BLaER1 (cell line): ENCODE results near the gene ISG15.

Experiments used
- H3K27ac ChIP-seq: shearing (Covaris generic); formaldehyde crosslinking; 2 replicates; pipeline ENCODE4 v1.8.1; 2022
- H3K27me3 ChIP-seq: shearing (Covaris generic); formaldehyde crosslinking; 2 replicates; pipeline ENCODE4 v1.8.1; 2022
- H3K36me3 ChIP-seq: shearing (Covaris generic); formaldehyde crosslinking; 2 replicates; pipeline ENCODE4 v1.8.1; 2022
- H3K4me1 ChIP-seq: shearing (Covaris generic); formaldehyde crosslinking; 2 replicates; pipeline ENCODE4 v1.8.1; 2022
- H3K4me2 ChIP-seq: shearing (Covaris generic); formaldehyde crosslinking; 2 replicates; pipeline ENCODE4 v1.8.1; 2022
- H3K4me3 ChIP-seq: shearing (Covaris generic); formaldehyde crosslinking; 2 replicates; pipeline ENCODE4 v1.8.1; 2022
- H3K9ac ChIP-seq: shearing (Covaris generic); formaldehyde crosslinking; 2 replicates; pipeline ENCODE4 v1.8.1; 2022
- H3K9me3 ChIP-seq: shearing (Covaris generic); formaldehyde crosslinking; 2 replicates; pipeline ENCODE4 v1.8.1; 2022
- H4K20me1 ChIP-seq: shearing (Covaris generic); formaldehyde crosslinking; 2 replicates; pipeline ENCODE4 v1.8.1; 2022
- Cebpa-rat ChIP-seq: shearing (Covaris generic); IDR thresholded peaks from 2 replicates; pipeline ENCODE4 v1.8.1; 2022

The ISG15 gene

DNA sequence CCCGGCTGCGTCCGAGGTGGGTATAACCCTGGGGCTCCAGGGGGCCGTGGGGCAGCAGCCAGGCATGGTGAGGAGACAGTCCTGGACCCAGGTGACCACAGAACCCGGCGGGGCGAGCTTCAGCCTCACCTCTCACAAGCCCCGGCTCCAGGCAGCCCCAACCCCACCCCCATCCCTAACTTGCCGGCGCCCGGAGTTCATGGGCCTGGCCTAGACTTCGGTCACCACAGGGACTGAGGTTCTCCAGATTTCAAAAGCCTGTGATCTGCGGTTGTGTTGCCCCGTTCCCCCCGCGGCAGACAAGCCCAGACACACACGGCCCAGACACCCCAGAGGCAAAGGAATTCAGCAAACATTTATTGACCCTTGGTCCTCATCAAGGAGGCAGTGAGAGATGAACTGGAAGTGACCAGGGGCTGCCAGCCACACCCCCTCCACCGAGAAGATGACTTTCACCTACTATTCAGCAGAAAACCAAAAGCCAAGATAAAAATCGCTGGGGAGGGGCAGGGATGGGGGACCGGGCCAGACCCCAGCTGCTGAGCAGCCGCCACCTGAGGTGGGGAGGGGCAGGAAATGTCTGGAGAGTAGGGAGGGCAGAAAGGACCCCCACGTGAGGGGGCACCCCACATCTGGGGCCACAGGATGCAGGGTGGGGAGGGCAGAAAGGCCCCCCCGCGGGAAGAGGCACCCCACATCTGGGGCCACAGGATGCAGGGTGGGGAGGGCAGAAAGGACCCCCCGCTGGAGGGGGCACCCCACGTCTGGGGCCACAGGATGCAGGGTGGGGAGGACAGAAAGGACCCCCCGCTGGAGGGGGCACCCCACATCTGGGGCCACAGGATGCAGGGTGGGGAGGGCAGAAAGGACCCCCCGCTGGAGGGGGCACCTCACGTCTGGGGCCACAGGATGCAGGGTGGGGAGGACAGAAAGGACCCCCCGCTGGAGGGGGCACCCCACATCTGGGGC is 17.3 kb upstream of the ISG15 start:
- Histone ChIP-seq H3K4me2 (no peak overlapping the region), H3K27me3 (peaks cover 73% of the 10 kb centered on the region), H3K27ac (no peak overlapping the region), H3K4me3 (no peak overlapping the region), H3K36me3 (no peaks in the 10 kb centered on the region), H3K9ac (no peak overlapping the region), H3K4me1 (peaks cover 37% of the 10 kb centered on the region), H4K20me1 (peaks cover 41% of the 10 kb centered on the region), H3K9me3 (peaks cover 5% of the 10 kb centered on the region)
- no peak for TF ChIP-seq Cebpa-rat

DNA sequence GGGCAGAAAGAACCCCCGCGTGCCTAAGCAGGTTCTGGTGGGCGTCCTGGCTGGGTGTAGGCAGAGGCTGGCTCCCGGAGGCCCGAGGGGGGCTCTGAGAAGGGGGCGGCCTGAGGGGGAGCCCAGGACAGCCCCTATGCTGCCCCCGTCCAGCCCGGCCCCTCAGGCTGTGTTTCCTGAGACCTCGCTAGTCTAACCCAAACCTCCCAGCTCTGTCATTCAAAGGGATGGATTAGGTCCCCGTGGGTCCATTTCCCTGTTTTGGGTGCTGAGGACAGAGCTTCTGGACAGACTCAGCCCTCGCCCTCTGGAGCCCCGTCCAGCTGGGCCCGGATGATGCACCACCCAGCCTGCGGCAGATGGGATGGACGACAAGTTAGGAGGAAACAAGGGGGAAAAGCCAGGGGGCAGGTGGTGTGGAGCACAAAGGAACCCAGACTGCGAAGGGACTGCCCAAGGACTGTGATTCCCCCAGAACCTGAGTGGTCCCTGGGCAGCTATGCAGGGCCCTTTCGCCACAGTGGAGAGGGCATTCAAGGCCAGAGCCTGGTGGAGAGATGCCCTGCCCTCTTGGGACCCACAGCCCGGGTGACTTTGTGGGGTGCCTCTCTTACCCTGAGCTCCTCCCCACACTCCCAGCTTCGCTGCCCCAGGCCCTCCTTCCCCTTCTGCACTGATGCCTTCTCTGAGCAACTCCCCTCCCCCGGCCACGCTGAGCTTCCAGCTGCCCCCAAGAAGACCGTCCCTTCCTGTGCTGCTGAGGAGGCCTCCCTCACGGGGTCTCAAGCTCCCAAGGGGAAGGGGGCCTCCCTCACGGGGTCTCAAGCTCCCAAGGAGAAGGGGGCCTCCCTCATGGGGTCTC is 16.2 kb upstream of the ISG15 start:
- Histone ChIP-seq H3K4me3 (no peak overlapping the region), H3K4me2 (no peak overlapping the region), H3K36me3 (no peaks in the 10 kb centered on the region), H3K27me3 (peaks cover 84% of the 10 kb centered on the region), H3K9ac (no peak overlapping the region), H3K4me1 (peaks cover 48% of the 10 kb centered on the region), H4K20me1 (peaks cover 50% of the 10 kb centered on the region), H3K27ac (no peak overlapping the region), H3K9me3 (no peaks in the 10 kb centered on the region)
- no peak for TF ChIP-seq Cebpa-rat

DNA sequence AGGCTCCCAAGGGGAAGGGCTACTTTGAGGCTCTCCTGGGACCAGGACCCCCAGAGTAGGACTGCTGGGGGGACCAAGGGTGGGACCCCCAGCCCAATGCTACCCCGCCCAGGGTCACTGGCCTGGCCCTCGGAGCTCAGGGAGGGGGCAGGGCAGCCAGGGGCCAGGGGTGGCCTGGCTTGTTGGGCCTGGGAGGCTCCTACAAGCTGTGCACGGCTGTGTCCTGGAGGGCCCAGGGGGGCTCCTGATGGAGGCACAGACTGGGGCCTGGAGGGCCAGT is 15.6 kb upstream of the ISG15 start:
- Histone ChIP-seq H3K4me1 (peaks cover 54% of the 10 kb centered on the region), H3K4me3 (no peak overlapping the region), H3K4me2 (no peak overlapping the region), H4K20me1 (peaks cover 56% of the 10 kb centered on the region), H3K27me3 (peaks cover 90% of the 10 kb centered on the region), H3K9me3 (no peaks in the 10 kb centered on the region), H3K36me3 (no peaks in the 10 kb centered on the region), H3K9ac (no peak overlapping the region), H3K27ac (no peak overlapping the region)
- TF ChIP-seq Cebpa-rat: no peak

DNA sequence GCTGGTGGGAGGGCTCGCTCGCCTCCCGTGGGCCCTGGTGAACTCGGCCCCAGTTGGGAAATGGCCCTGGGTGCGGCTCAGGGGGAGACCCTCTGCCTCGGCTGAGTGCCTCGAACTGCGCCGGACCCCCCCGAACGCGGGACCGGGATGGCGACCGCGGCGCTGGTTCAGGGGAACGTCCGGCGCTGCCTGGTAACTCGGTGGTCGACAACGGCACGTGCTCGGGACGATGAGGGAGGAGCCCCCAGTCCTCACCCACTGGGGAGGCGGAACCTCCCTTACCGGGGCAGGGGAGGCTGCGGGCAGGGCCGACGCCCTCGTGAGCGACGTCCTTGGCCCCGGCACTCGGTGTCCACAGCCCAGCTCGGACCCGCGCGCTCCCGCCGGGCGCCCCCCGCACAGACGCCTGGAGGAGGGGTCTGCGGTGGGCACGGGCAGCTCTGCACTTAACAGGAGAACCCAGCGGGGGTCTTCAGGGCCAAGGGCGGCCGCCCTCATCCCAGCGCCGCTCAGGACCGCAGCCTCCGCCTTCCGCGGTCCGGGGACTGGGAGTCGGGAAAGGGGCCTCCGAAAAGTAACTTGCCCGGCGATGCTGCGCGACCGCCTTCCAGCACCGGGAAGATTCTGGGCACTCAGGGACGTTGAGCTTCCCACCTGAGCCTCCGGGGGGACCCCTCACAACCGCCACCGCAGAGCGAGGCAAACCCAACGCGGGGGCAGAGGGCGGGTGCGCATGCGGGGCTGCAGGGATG is 15.1 kb upstream of the ISG15 start:
- peaks cover 95% of the 10 kb centered on the region for H3K27me3 ChIP-seq
- no peak overlapping the region for H3K27ac ChIP-seq

DNA sequence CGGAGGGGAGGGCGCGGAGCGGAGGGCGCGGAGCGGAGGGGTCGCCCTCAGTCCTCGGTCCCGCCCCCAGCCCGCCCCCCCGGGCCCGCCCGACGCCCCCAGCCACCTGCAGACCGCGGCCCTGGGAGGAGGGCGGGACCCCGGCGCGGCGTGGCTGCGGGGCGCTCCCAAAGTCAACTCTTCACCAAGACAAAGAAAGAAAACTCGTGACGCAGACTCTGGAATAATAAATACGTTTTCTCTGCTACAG is 14.6 kb upstream of the ISG15 start:
- no peaks in the 10 kb centered on the region for H3K36me3 ChIP-seq
- peaks cover 65% of the 10 kb centered on the region for H4K20me1 ChIP-seq
- peaks cover 100% of the 10 kb centered on the region for H3K27me3 ChIP-seq
- H3K4me1 ChIP-seq: peaks cover 59% of the 10 kb centered on the region
- peak overlapping the region; percentile 88 for H3K4me2 ChIP-seq
- no peak for TF ChIP-seq Cebpa-rat
- no peaks in the 10 kb centered on the region for H3K9me3 ChIP-seq
- no peak overlapping the region for H3K27ac ChIP-seq
- H3K4me3 ChIP-seq: peak overlapping the region; percentile 70
- H3K9ac ChIP-seq: peak overlapping the region; percentile 60

More for the DNA sequence above, 15.1 kb upstream of the ISG15 start:
- Histone ChIP-seq H3K4me1 (peaks cover 59% of the 10 kb centered on the region), H3K36me3 (no peaks in the 10 kb centered on the region), H3K4me3 (peak overlapping the region; percentile 70; the same call in 1 of the 2 replicates), H4K20me1 (peaks cover 61% of the 10 kb centered on the region), H3K9me3 (no peaks in the 10 kb centered on the region), H3K4me2 (peak overlapping the region; percentile 88), H3K9ac (no peak overlapping the region)
- TF ChIP-seq Cebpa-rat: no peak

DNA sequence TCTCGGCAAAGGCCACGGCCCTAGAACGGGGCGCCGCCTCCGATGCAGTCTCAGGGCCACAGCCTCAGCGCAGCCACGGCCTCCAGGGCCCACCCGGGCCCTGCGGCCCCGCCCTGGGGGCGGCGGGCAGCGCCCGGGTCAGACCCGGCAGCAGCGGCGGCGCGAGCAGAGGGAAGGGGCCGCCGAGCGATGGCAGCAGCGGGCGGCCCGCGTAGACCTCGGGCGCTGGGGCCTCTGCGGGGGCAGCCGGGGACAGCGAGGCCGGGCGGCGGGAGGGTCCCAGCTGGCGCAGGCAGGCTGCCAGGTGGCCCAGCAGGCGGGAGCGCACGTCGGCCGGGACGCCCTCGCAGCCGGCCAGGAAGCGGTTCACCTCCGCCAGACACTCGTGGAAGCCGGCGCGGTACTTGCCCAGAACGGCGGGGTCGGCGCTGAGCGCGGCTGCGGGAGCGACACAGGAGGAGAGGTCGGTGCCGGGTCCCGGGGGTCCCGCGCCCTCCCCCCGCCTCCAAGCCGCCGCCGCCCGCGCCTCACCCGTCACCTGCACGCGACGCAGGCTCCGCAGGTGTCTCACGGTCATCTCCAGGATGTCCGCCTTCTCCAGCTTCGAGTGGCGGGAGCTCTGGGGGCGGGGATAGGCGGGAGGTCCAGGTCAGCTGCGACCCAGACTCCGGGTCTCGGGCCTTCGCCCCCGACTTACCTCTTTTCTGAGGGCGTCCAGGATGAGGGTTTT is 14.1 kb upstream of the ISG15 start:
- H3K4me3 ChIP-seq: peak overlapping the region; percentile 70
- H4K20me1 ChIP-seq: peaks cover 65% of the 10 kb centered on the region
- H3K27me3 ChIP-seq: peaks cover 99% of the 10 kb centered on the region
- no peaks in the 10 kb centered on the region for H3K9me3 ChIP-seq
- H3K9ac ChIP-seq: peak overlapping the region; percentile 60
- no peak for TF ChIP-seq Cebpa-rat
- H3K27ac ChIP-seq: no peak overlapping the region
- H3K4me2 ChIP-seq: peak overlapping the region; percentile 88
- H3K36me3 ChIP-seq: no peaks in the 10 kb centered on the region
- peaks cover 63% of the 10 kb centered on the region for H3K4me1 ChIP-seq

DNA sequence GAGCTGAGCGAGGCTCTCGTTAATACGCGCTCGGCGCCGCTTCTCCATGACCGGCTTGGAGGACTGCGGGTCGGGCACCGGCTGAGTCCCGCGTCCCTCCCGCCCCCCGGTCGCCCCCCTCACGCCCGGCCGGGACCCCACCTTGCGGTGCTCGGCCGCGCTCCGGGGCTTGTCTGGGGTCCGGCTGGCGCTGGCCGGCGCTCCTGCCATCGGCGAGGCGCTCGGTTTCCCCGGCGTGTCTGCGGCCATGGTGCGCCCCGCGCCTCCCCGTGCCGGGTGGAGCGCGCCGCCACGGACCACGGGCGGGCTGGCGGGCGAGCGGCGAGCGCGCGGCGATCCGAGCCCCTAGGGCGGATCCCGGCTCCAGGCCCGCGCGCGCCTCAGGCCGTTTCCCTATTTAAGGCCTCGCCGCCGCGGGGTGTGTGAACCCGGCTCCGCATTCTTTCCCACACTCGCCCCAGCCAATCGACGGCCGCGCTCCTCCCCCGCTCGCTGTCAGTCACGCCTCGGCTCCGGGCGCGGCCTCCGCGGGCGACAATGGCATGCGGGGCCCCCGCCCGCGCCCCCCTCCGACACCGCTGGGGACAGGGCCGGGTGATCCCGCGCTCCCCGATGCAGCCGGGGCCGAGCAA is 13.5 kb upstream of the ISG15 start, which contains the start of gene HES4:
TSS of gene HES4 (minus strand) at position 373 of the 632 bp plus-strand sequence. CDS start at position 249, 124 bp downstream.
- H3K36me3 ChIP-seq: no peaks in the 10 kb centered on the region
- peak within 1 kb of the TSS; percentile 65 for H3K9ac ChIP-seq
- H4K20me1 ChIP-seq: peaks cover 65% of the 10 kb centered on the region
- TF ChIP-seq Cebpa-rat: no peak
- no peaks in the 10 kb centered on the region for H3K9me3 ChIP-seq
- peaks cover 70% of the 10 kb centered on the region for H3K4me1 ChIP-seq
- H3K4me3 ChIP-seq: peak within 1 kb of the TSS; percentile 70
- peak within 1 kb of the TSS; percentile 88 for H3K4me2 ChIP-seq
- peak within 1 kb of the TSS; percentile 55; the same call in 1 of the 2 replicates for H3K27ac ChIP-seq
- peaks cover 97% of the 10 kb centered on the region for H3K27me3 ChIP-seq

DNA sequence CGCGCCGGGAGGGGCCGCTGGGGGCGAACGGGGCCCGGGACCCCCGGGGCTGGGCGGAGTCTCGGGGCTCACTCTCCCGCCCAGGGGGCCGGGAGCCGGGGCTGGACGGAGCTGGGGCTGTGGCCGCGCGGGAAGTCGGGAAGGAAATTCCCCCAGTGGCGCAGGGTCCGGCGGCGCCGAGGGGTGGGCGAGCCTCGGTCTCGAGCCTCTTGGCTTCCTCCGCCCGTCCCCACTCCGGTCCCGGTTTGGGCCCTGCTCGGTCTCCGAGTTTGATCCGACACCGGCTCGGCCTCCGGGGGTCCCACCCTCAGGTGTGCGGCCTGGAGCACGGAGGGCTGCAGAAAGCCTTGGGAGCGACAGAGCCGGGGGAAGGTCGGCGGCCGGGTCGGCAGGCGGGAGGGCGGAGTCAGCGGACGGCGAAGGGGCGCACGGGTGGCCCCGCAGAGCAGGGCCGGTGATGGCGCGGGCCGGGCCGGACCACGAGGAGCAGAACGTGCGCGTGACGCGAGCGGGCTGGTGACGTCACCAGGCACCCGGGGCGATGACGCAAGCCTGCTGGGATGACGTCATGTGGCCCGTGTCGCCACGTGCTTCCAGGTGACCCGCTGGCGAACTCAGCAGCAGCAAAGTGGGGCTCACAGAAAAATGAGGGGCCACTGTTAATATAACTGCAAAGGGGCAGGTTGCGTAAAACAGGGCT is 12.8 kb upstream of the ISG15 start:
- TF ChIP-seq Cebpa-rat: peak; percentile 66
- H3K4me1 ChIP-seq: peaks cover 76% of the 10 kb centered on the region

More for the DNA sequence above, 12.8 kb upstream of the ISG15 start:
- Histone ChIP-seq H3K9me3 (no peaks in the 10 kb centered on the region), H3K36me3 (no peaks in the 10 kb centered on the region), H4K20me1 (peaks cover 65% of the 10 kb centered on the region), H3K27me3 (peaks cover 91% of the 10 kb centered on the region), H3K27ac (peak overlapping the region; percentile 55; the same call in 1 of the 2 replicates), H3K4me3 (peak overlapping the region; percentile 70), H3K4me2 (peak overlapping the region; percentile 88), H3K9ac (peak overlapping the region; percentile 65)
